K562 (cell line): ENCODE data around the gene ZNF740. TPM values are rescaled to one million over a fixed set of nuclear protein-coding genes. Genes with fewer than 3 reads are reported as not detected.
A peak's percentile ranks its signal among the peaks of the same experiment; 100 is the strongest.

Experiments used
- BMI1 ChIP-seq: fragments of 150-350 bp; IDR thresholded peaks from 2 replicates; pipeline ENCODE4 v1.6.1; 2014; ENCODE audit warnings: low read length
- CTBP1 ChIP-seq: fragments of 450-650 bp; IDR thresholded peaks from 2 replicates; pipeline ENCODE4 v1.6.1; 2016; ENCODE audit warnings: borderline replicate concordance
- FOXP1 ChIP-seq: sonication (generic); formaldehyde crosslinking; IDR thresholded peaks from 2 replicates; pipeline ENCODE4 v1.8.0; 2022; ENCODE audit warnings: mild to moderate bottlenecking, missing genetic modification reagents
- MAFF ChIP-seq: IDR thresholded peaks from 2 replicates; pipeline ENCODE4 v1.6.1; 2012; ENCODE audit warnings: low read length, improper control_type of control experiment
- MCM2 ChIP-seq: fragments of 450-650 bp; IDR thresholded peaks from 2 replicates; pipeline ENCODE4 v1.6.1; 2017; ENCODE audit warnings: low read depth, mild to moderate bottlenecking
- NFE2 ChIP-seq: IDR thresholded peaks from 2 replicates; pipeline ENCODE4 v1.6.1; 2014; ENCODE audit warnings: antibody characterized with exemption, low read depth
- PCBP1 ChIP-seq: fragments of 200-400 bp; formaldehyde crosslinking; IDR thresholded peaks from 2 replicates; pipeline ENCODE4 v1.6.1; 2018; ENCODE audit warnings: mild to moderate bottlenecking, low read depth, low read length; ENCODE audit not compliant: poor library complexity, severe bottlenecking
- RBFOX2 ChIP-seq: fragments of 200-400 bp; formaldehyde crosslinking; IDR thresholded peaks from 2 replicates; pipeline ENCODE4 v1.6.1; 2017; ENCODE audit warnings: low read depth, mild to moderate bottlenecking, low read length, moderate library complexity
- SLC30A9 ChIP-seq: fragments of 250-450 bp; sonication (Bioruptor Pico); IDR thresholded peaks from 2 replicates; pipeline ENCODE4 v1.8.0; 2022; ENCODE audit warnings: mild to moderate bottlenecking, moderate library complexity
- SNRNP70 ChIP-seq: fragments of 200-400 bp; formaldehyde crosslinking; optimal IDR thresholded peaks from 2 replicates; pipeline ENCODE3; 2017; ENCODE audit warnings: low read depth, low read length
- SRSF3 ChIP-seq: fragments of 200-400 bp; formaldehyde crosslinking; IDR thresholded peaks from 2 replicates; pipeline ENCODE4 v1.6.1; 2016; ENCODE audit warnings: mild to moderate bottlenecking, low read length, moderate library complexity; ENCODE audit not compliant: insufficient read depth
- SUPT5H ChIP-seq: fragments of 450-650 bp; IDR thresholded peaks from 2 replicates; pipeline ENCODE4 v1.6.1; 2016
- ZNF184 ChIP-seq: sonication (generic); formaldehyde crosslinking; IDR thresholded peaks from 2 replicates; pipeline ENCODE4 v1.5.0; 2020; ENCODE audit warnings: missing genetic modification reagents
- ZNF764 ChIP-seq: fragments of 250-450 bp; sonication (Bioruptor Pico); IDR thresholded peaks from 2 replicates; pipeline ENCODE4 v1.4.0; 2020; ENCODE audit warnings: low read depth, mild to moderate bottlenecking, moderate library complexity
- polyA plus RNA-seq, 8 experiments: library from polyadenylated mRNA; depleted of rRNA in 4 of 8; stranded (reverse) in 5 of 8; unstranded in 3 of 8; fragments of >200 nt; fragmentation: Nextera tagmentation in 2 of 8; fragmentation: Illumina TruSeq in 1 of 8; extraction: Ambion mirVana in 2 of 8; extraction: Trizol in 1 of 8; gene quantifications; 2 replicates each; pipeline versions ENCODE4 v1.2.1 to v1.2.3, GENCODE V29; 2011 to 2014; ENCODE audit warnings: inconsistent platforms in 1 of 8, missing spikeins in 1 of 8
- total RNA-seq, 7 experiments: library from RNA; depleted of rRNA in 6 of 7; stranded (reverse); fragments of >200 nt in 6 of 7; fragmentation: Illumina TruSeq in 2 of 7; extraction: Trizol in 2 of 7; gene quantifications; 2 replicates each; pipeline versions ENCODE4 v1.2.1 to v1.2.3, GENCODE V29; 2011 to 2021; ENCODE audit warnings: low replicate concordance in 1 of 7
- TF ChIP-seq, protein P1 (sequence below), 2 experiments: fragments of 450-650 bp; IDR thresholded peaks; 2 replicates each; pipeline ENCODE4 v1.6.1; 2016; ENCODE audit warnings: mild to moderate bottlenecking in 2 of 2, borderline replicate concordance in 1 of 2, low read depth in 1 of 2, moderate library complexity in 1 of 2
- TF ChIP-seq, protein P2 (sequence below): fragments of 250-450 bp; sonication (Bioruptor Pico); IDR thresholded peaks from 2 replicates; pipeline ENCODE4 v1.4.0; 2020; ENCODE audit warnings: borderline replicate concordance
- TF ChIP-seq, protein P3 (sequence below): fragments of 250-450 bp; sonication (Bioruptor Pico); IDR thresholded peaks from 2 replicates; pipeline ENCODE4 v1.8.0; 2022; ENCODE audit warnings: inconsistent platforms

Gene ZNF740
- total and polyA plus RNA-seq, 9 of the 15 experiments (the other 6 are each of a cell fraction or from before 2014, with no cell fraction given) = 0.57 to 46.4 (median 18.6) TPM

DNA sequence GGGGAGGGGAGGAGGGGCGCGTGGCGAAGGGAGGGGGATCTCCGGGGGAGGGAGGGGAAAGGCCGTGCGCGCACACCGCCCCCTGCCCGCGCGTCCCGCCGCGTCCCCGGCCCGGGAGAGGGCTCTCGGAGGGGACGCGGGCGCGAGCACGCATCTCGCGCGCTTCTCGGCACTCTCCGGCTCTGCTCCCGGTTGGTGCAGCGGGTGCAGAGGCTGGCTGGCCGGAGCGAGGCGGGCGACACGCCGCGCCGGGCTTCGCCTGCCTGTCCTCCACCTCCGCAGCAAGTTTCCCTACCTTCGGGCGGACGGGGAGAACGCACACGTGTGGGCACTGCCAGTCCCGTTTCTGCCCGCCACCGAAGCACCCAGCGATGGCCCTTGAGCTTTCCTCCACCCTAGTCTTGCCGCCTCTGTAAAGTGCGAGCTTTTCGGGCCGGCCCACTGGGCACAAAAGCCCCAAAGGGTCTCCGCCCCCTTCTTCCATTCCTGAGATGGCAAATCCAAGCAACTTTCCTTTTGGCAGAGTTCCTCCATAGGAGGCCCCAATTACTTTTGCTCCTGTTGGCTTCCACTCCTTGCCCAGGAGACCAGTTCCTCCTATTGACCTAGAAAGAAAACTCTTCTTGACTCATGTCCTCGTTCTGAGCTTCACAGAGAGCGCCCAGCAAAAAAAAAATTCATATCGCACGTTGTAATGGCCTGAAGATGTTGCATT is 566 bp downstream of the ZNF740 start (continued):
- TF ChIP-seq, protein P1, sequence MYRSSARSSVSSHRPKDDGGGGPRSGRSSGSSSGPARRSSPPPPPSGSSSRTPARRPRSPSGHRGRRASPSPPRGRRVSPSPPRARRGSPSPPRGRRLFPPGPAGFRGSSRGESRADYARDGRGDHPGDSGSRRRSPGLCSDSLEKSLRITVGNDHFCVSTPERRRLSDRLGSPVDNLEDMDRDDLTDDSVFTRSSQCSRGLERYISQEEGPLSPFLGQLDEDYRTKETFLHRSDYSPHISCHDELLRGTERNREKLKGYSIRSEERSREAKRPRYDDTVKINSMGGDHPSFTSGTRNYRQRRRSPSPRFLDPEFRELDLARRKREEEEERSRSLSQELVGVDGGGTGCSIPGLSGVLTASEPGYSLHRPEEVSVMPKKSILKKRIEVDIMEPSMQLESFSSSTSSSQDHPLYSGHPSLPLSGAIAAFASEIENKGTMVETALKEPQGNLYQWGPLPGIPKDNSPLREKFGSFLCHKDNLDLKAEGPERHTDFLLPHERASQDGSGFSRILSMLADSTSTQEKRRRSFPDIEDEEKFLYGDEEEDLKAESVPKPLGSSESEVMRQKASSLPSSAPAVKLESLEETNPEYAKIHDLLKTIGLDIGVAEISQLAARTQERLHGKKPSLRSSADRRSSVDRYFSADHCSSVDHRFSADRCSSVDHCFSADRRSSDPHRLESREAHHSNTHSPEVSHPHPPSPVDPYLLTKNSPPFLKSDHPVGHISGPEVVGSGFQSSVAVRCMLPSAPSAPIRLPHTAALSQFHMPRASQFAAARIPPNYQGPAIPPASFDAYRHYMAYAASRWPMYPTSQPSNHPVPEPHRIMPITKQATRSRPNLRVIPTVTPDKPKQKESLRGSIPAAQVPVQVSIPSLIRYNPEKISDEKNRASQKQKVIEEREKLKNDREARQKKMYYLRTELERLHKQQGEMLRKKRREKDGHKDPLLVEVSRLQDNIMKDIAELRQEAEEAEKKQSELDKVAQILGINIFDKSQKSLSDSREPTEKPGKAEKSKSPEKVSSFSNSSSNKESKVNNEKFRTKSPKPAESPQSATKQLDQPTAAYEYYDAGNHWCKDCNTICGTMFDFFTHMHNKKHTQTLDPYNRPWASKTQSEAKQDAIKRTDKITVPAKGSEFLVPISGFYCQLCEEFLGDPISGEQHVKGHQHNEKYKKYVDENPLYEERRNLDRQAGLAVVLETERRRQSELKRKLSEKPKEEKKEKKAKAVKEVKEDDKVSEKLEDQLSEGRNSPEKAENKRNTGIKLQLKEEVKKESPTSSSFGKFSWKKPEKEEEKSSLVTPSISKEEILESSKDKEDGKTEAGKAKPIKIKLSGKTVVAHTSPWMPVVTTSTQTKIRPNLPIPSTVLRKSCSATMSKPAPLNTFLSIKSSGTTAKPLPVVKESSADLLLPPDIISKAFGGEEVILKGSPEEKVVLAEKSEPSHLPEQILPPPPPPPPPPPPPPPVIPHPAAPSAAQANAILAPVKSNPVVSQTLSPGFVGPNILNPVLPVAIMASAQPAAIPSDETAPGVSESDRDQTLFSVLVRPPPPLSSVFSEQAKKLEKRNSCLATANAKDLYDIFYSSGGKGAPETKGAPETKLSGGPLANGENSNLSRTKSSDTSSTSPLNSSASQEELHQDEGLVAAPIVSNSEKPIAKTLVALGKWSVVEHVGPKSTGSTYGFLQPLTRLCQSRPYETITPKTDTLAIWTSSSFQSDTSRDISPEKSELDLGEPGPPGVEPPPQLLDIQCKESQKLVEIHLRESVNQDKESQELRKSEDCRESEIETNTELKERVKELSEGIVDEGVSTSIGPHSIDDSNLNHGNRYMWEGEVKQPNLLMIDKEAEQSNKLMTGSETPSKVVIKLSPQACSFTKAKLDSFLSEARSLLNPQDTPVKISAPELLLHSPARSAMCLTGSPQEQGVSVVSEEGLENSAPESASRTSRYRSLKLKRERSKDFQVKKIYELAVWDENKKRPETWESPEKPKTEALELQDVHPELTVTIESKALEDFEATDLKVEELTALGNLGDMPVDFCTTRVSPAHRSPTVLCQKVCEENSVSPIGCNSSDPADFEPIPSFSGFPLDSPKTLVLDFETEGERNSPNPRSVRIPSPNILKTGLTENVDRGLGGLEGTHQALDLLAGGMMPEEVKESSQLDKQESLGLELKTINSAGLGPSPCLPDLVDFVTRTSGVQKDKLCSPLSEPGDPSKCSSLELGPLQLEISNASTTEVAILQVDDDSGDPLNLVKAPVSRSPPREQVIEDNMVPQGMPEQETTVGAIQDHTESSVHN (IDR thresholded peaks at IDR 0.05; ENCODE audit: borderline replicate concordance in 1 of 2, low read depth in 1 of 2) = no peak
- TF ChIP-seq ZNF184 (CRISPR knock-in tag) = no peak
- TF ChIP-seq NFE2 = no peak
- no peak for TF ChIP-seq SRSF3
- TF ChIP-seq BMI1 = no peak
- no peak for TF ChIP-seq FOXP1 (CRISPR knock-in tag)
- TF ChIP-seq SUPT5H = no peak
- TF ChIP-seq, protein P2, sequence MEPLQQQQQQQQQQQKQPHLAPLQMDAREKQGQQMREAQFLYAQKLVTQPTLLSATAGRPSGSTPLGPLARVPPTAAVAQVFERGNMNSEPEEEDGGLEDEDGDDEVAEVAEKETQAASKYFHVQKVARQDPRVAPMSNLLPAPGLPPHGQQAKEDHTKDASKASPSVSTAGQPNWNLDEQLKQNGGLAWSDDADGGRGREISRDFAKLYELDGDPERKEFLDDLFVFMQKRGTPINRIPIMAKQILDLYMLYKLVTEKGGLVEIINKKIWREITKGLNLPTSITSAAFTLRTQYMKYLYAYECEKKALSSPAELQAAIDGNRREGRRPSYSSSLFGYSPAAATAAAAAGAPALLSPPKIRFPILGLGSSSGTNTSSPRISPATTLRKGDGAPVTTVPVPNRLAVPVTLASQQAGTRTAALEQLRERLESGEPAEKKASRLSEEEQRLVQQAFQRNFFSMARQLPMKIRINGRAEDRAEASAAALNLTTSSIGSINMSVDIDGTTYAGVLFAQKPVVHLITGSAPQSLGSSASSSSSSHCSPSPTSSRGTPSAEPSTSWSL = no peak
- no peak for TF ChIP-seq CTBP1
- no peak for TF ChIP-seq SLC30A9 (CRISPR knock-in tag)
- no peak for TF ChIP-seq MAFF
- TF ChIP-seq, protein P3, sequence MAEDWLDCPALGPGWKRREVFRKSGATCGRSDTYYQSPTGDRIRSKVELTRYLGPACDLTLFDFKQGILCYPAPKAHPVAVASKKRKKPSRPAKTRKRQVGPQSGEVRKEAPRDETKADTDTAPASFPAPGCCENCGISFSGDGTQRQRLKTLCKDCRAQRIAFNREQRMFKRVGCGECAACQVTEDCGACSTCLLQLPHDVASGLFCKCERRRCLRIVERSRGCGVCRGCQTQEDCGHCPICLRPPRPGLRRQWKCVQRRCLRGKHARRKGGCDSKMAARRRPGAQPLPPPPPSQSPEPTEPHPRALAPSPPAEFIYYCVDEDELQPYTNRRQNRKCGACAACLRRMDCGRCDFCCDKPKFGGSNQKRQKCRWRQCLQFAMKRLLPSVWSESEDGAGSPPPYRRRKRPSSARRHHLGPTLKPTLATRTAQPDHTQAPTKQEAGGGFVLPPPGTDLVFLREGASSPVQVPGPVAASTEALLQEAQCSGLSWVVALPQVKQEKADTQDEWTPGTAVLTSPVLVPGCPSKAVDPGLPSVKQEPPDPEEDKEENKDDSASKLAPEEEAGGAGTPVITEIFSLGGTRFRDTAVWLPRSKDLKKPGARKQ (CRISPR knock-in tag) = no peak
- peak; percentile 9; the same call in 1 of the 2 replicates for TF ChIP-seq RBFOX2
- no peak for TF ChIP-seq SNRNP70
- TF ChIP-seq MCM2 = no peak
- TF ChIP-seq PCBP1 = peak; percentile 79
- TF ChIP-seq ZNF764 = no peak
